K562 (cell line): Measurements from ENCODE around the gene CNOT4. TPM values are rescaled to one million over a fixed set of nuclear protein-coding genes. Genes with fewer than 3 reads are reported as not detected.

Experiments used
- ATAC-seq: fragments of 200-7000 bp; cut with Tn5 transposase; 3 replicates; pipeline ENCODE4 v1.9.1; 2020; ENCODE audit warnings: moderate library complexity
- BruUV-seq: library from RNA; stranded (reverse); fragments of 400-500 nt; replicated peaks from 2 replicates; lab custom pipeline; 2021; lab: Mats Ljungman, UMichigan
- CTCF ChIA-PET: fragments of 300-600 bp; formaldehyde crosslinking; extraction: SDS; loops from one replicate; lab custom pipeline; 2021; ENCODE audit warnings: low intra/inter-chr PET ratio; lab: Yijun Ruan, JAX
- POLR2A ChIA-PET: fragments of 300-600, 350-650 bp; sonication (Branson Sonifier 250); formaldehyde crosslinking; extraction: SDS; loops from one replicate; lab custom pipeline; 2021; ENCODE audit warnings: antibody characterized with exemption, inconsistent platforms; lab: Yijun Ruan, JAX
- DNase-seq, 4 experiments: peaks; one replicate each; pipeline versions ENCODE4 v3.0.0 to v3.0.0-alpha.2; 2011 to 2018; ENCODE audit warnings: low spot score in 3 of 4, mixed read lengths in 3 of 4; ENCODE audit errors: extremely low read depth in 1 of 4
- FAIRE-seq: peaks from 2 replicates; lab custom pipeline; 2011; peaks lifted over from hg19 to GRCh38; lab: Jason Lieb, UNC
- H2AFZ ChIP-seq: 2 replicates; pipeline ENCODE4 v1.6.0; 2011; ENCODE audit warnings: low read depth, low read length, control low read depth, inconsistent platforms
- H3K27ac ChIP-seq: fragments of 200-600 bp; 3 replicates; pipeline ENCODE4 v1.8.0; 2011; ENCODE audit warnings: low read depth, mild to moderate bottlenecking, control low read depth, inconsistent platforms, low read length, moderate library complexity, mixed read lengths; ENCODE audit errors: extremely low read depth
- H3K27me3 ChIP-seq, 2 experiments: fragments of 300-600 bp in 1 of 2; 2 replicates in 1 of 2; 3 replicates in 1 of 2; pipeline versions ENCODE4 v1.6.0 to v1.8.0; 2011; ENCODE audit warnings: inconsistent platforms in 2 of 2, low read length in 2 of 2, mild to moderate bottlenecking in 1 of 2, mixed read lengths in 1 of 2, moderate library complexity in 1 of 2; ENCODE audit not compliant: control insufficient read depth in 2 of 2, insufficient read depth in 2 of 2
- H3K36me3 ChIP-seq: fragments of 300-600 bp; 3 replicates; pipeline ENCODE4 v1.8.0; 2011; ENCODE audit warnings: mild to moderate bottlenecking, low read length, inconsistent platforms; ENCODE audit not compliant: control insufficient read depth, insufficient read depth
- H3K4me1 ChIP-seq, 2 experiments: fragments of 200-600 bp in 1 of 2; replicated peaks in 1 of 2; 2 replicates in 1 of 2; 3 replicates in 1 of 2; pipeline versions ENCODE4 v1.5.1 to v1.8.0; 2011; ENCODE audit warnings: inconsistent platforms in 2 of 2, low read length in 2 of 2, mild to moderate bottlenecking in 1 of 2, mixed read lengths in 1 of 2, moderate library complexity in 1 of 2; ENCODE audit not compliant: control insufficient read depth in 2 of 2, insufficient read depth in 2 of 2
- H3K4me2 ChIP-seq: 2 replicates; pipeline ENCODE4 v1.6.1; 2011; ENCODE audit warnings: low read length, control low read depth, inconsistent platforms, mixed read lengths; ENCODE audit not compliant: insufficient read depth
- H3K4me3 ChIP-seq: fragments of 200-600 bp; sonication (generic), shearing (Covaris generic); 2 replicates; pipeline ENCODE4 v1.5.1; 2016; ENCODE audit warnings: control low read depth, inconsistent platforms
- H3K79me2 ChIP-seq: fragments of 200-600 bp; 3 replicates; pipeline ENCODE4 v1.8.0; 2011; ENCODE audit warnings: low read length, inconsistent platforms; ENCODE audit not compliant: control insufficient read depth, insufficient read depth
- H3K9ac ChIP-seq, 2 experiments: 2 replicates each; pipeline versions ENCODE4 v1.6.0 to v1.6.1; 2011; ENCODE audit warnings: low read depth in 2 of 2, low read length in 2 of 2, control low read depth in 1 of 2, inconsistent platforms in 1 of 2, mild to moderate bottlenecking in 1 of 2, mixed read lengths in 1 of 2; ENCODE audit not compliant: insufficient read depth in 1 of 2
- H3K9me1 ChIP-seq: one replicate; pipeline ENCODE4 v1.6.0; 2011; ENCODE audit warnings: inconsistent platforms, mild to moderate bottlenecking, low read length, moderate library complexity; ENCODE audit not compliant: control insufficient read depth, insufficient read depth
- H3K9me3 ChIP-seq: replicated peaks from 2 replicates; pipeline ENCODE4 v1.5.1; 2011; ENCODE audit warnings: low read depth, low read length, inconsistent platforms; ENCODE audit not compliant: control insufficient read depth, insufficient read depth
- H4K20me1 ChIP-seq: replicated peaks from 2 replicates; pipeline ENCODE4 v1.6.1; 2011; ENCODE audit warnings: low read length, inconsistent platforms, mixed read lengths; ENCODE audit not compliant: control insufficient read depth, insufficient read depth
- FOXM1 ChIP-seq, 2 experiments: fragments of 450-650 bp in 1 of 2; sonication (generic) in 1 of 2; formaldehyde crosslinking in 1 of 2; IDR thresholded peaks; 2 replicates each; pipeline versions ENCODE4 v1.6.1 to v1.9.0; 2017 to 2022; ENCODE audit warnings: low read depth in 2 of 2, mild to moderate bottlenecking in 2 of 2, missing genetic modification reagents in 1 of 2, moderate library complexity in 1 of 2
- JUND ChIP-seq, 2 experiments: IDR thresholded peaks; 2 replicates in 1 of 2; 3 replicates in 1 of 2; pipeline ENCODE4 v1.6.1; 2011; ENCODE audit warnings: borderline replicate concordance in 2 of 2, low read depth in 2 of 2, low read length in 2 of 2, improper control_type of control experiment in 1 of 2, missing biosample characterization in 1 of 2, missing genetic modification characterization in 1 of 2, missing genetic modification reagents in 1 of 2
- KAT7 ChIP-seq: sonication (generic); formaldehyde crosslinking; IDR thresholded peaks from 2 replicates; pipeline ENCODE4 v1.8.0; 2022; ENCODE audit warnings: missing genetic modification reagents, mild to moderate bottlenecking, borderline replicate concordance
- NEUROD1 ChIP-seq: fragments of 150-350 bp; IDR thresholded peaks from 2 replicates; pipeline ENCODE4 v1.6.1; 2014; ENCODE audit warnings: borderline replicate concordance, low read length, low read depth; ENCODE audit not compliant: partially characterized antibody
- PKNOX1 ChIP-seq: fragments of 450-650 bp; IDR thresholded peaks from 2 replicates; pipeline ENCODE4 v1.6.1; 2016
- RERE ChIP-seq: sonication (generic); formaldehyde crosslinking; IDR thresholded peaks from 2 replicates; pipeline ENCODE4 v1.8.0; 2023; ENCODE audit warnings: missing genetic modification reagents, mild to moderate bottlenecking, borderline replicate concordance
- SMAD1 ChIP-seq: fragments of 150-350 bp; IDR thresholded peaks from 2 replicates; pipeline ENCODE4 v1.6.1; 2014; ENCODE audit warnings: low read length, low read depth; ENCODE audit not compliant: partially characterized antibody
- ZNF398 ChIP-seq: fragments of 250-450 bp; sonication (Bioruptor Pico); IDR thresholded peaks from 2 replicates; pipeline ENCODE4 v1.8.0; 2021; ENCODE audit warnings: moderate library complexity, mild to moderate bottlenecking, inconsistent platforms
- ZNF76 ChIP-seq: fragments of 250-450 bp; sonication (Bioruptor Pico); IDR thresholded peaks from 2 replicates; pipeline ENCODE4 v1.4.0; 2020; ENCODE audit warnings: mild to moderate bottlenecking, moderate library complexity, borderline replicate concordance
- ZSCAN32 ChIP-seq: fragments of 450-650 bp; formaldehyde crosslinking; IDR thresholded peaks from 2 replicates; pipeline ENCODE4 v1.4.0; 2020; ENCODE audit warnings: mild to moderate bottlenecking, moderate library complexity
- WGBS: fragments of 100-300 bp; shearing (Covaris generic); methylation state at CpG from one replicate; pipeline ENCODE4 v1.1.6; 2016; ENCODE audit warnings: low coverage, mixed read lengths; ENCODE audit not compliant: insufficient coverage; ENCODE audit errors: missing lambda C conversion rate; 5-methylcytosine and 5-hydroxymethylcytosine counted together
- in situ Hi-C: fragments of 300-500 bp; cut with MboI; formaldehyde crosslinking; loops from 4 replicates; pipeline ENCODE4 v1.15.0; 2018; ENCODE audit warnings: inconsistent platforms, mixed read lengths
- intact Hi-C: fragments of 100-400 bp; cut with micrococcal nuclease; formaldehyde crosslinking; loops from 2 replicates; pipeline ENCODE4 v1.14.2; 2022
- polyA plus RNA-seq, 8 experiments: library from polyadenylated mRNA; depleted of rRNA in 4 of 8; stranded (reverse) in 5 of 8; unstranded in 3 of 8; fragments of >200 nt; fragmentation: Nextera tagmentation in 2 of 8; fragmentation: Illumina TruSeq in 1 of 8; extraction: Ambion mirVana in 2 of 8; extraction: Trizol in 1 of 8; gene quantifications; 2 replicates each; pipeline versions ENCODE4 v1.2.1 to v1.2.3, GENCODE V29; 2011 to 2014; ENCODE audit warnings: inconsistent platforms in 1 of 8, missing spikeins in 1 of 8
- total RNA-seq, 7 experiments: library from RNA; depleted of rRNA in 6 of 7; stranded (reverse); fragments of >200 nt in 6 of 7; fragmentation: Illumina TruSeq in 2 of 7; extraction: Trizol in 2 of 7; gene quantifications; 2 replicates each; pipeline versions ENCODE4 v1.2.1 to v1.2.3, GENCODE V29; 2011 to 2021; ENCODE audit warnings: low replicate concordance in 1 of 7

CNOT4 gene
- total and polyA plus RNA-seq, 9 of the 15 experiments (the other 6 are each of a cell fraction or from before 2014, with no cell fraction given) = 8.6 to 24.1 (median 15.4) TPM

- FAIRE-seq (no peak), DNase-seq (no peak), ATAC-seq (no peak)
- Histone ChIP-seq H3K27me3 (no peaks in the 10 kb centered on the region), H3K36me3 (no peaks in the 10 kb centered on the region), H3K79me2 (no peaks in the 10 kb centered on the region), H3K4me2 (no peak overlapping the region), H3K4me3 (no peak overlapping the region), H3K27ac (no peak overlapping the region), H3K9me1 (no peaks in the 10 kb centered on the region), H2AFZ (no peak overlapping the region), H4K20me1 (no peaks in the 10 kb centered on the region), H3K9me3 (no peaks in the 10 kb centered on the region), H3K9ac (no peak overlapping the region), H3K4me1 (no peaks in the 10 kb centered on the region)
- BruUV-seq = no TSS peak
- ChIA-PET POLR2A (interaction anchor here (1.1 kb wide), 1 partner anchor 10 kb away, joined by 4 read pairs; no protein-coding TSS in a partner anchor), CTCF (no interaction called here)
- WGBS = 85% methylated on average over 1 of the region's 1 CpG
- in situ Hi-C loops (no loop called here), intact Hi-C loops (no loop called here)
- TF ChIP-seq KAT7 = no peak
- no peak for TF ChIP-seq RERE (CRISPR knock-in tag)
- TF ChIP-seq PKNOX1 = no peak
- TF ChIP-seq SMAD1 = no peak
- TF ChIP-seq ZSCAN32 (CRISPR knock-in tag) = no peak
- no peak for TF ChIP-seq ZNF398 (CRISPR knock-in tag)
- no peak for TF ChIP-seq JUND (IDR thresholded peaks at IDR 0.05; ENCODE audit: borderline replicate concordance, low read depth, low read length)
- no peak for TF ChIP-seq JUND (tag; IDR thresholded peaks at IDR 0.05; ENCODE audit: borderline replicate concordance, low read depth, low read length)
- TF ChIP-seq ZNF76 (CRISPR knock-in tag) = no peak
- no peak for TF ChIP-seq NEUROD1
- no peak for TF ChIP-seq FOXM1 (IDR thresholded peaks at IDR 0.05; ENCODE audit: low read depth)
- no peak for TF ChIP-seq FOXM1 (CRISPR knock-in tag; IDR thresholded peaks at IDR 0.05; ENCODE audit: low read depth)
Measured at GRCh38 chr7:135370656-135371055, 139.2 kb downstream of the CNOT4 start.
